ENCODE measurements around the gene CTDP1.

Gene CTDP1

GRCh38 chr18:79799619-79800370 lies 120.2 kb downstream of the CTDP1 start:
- Histone ChIP-seq H3K27ac (ENCODE audit: low read length) (no peak overlapping the region), H3K4me3 (ENCODE audit: low read length in 2 of 2) (no peak overlapping the region), H3K4me1 (ENCODE audit: control insufficient read depth, insufficient read depth, low read length) (peaks cover 7% of the 10 kb centered on the region), H3K27me3 (ENCODE audit: control insufficient read depth in 1 of 2, insufficient read depth in 2 of 2, low read length in 2 of 2) (peaks cover 31 to 45% of the 10 kb centered on the region in 2 donors), H3K9ac (ENCODE audit: low read length in 2 of 2) (no peak overlapping the region), H3K36me3 (ENCODE audit: control insufficient read depth in 2 of 2, insufficient read depth in 2 of 2, low read length in 2 of 2) (no peaks in the 10 kb centered on the region), H3K9me3 (ENCODE audit: control insufficient read depth in 2 of 2, low read length in 2 of 2) (no peaks in the 10 kb centered on the region)

GRCh38 chr18:79800371-79801180 lies 121.0 kb downstream of the CTDP1 start:
- Histone ChIP-seq H3K9me3 (ENCODE audit: control insufficient read depth in 2 of 2, low read length in 2 of 2) (no peaks in the 10 kb centered on the region), H3K27me3 (ENCODE audit: control insufficient read depth in 1 of 2, insufficient read depth in 2 of 2, low read length in 2 of 2) (peaks cover 31 to 45% of the 10 kb centered on the region in 2 donors), H3K9ac (ENCODE audit: low read length in 2 of 2) (no peak overlapping the region)

GRCh38 chr18:79801217-79801616 lies 121.6 kb downstream of the CTDP1 start:
- Histone ChIP-seq H3K36me3 (ENCODE audit: control insufficient read depth in 2 of 2, insufficient read depth in 2 of 2, low read length in 2 of 2) (no peaks in the 10 kb centered on the region), H3K27me3 (ENCODE audit: control insufficient read depth in 1 of 2, insufficient read depth in 2 of 2, low read length in 2 of 2) (peaks cover 31 to 41% of the 10 kb centered on the region in 2 donors), H3K9ac (ENCODE audit: low read length in 2 of 2) (no peak overlapping the region), H3K9me3 (ENCODE audit: control insufficient read depth in 2 of 2, low read length in 2 of 2) (no peaks in the 10 kb centered on the region), H3K4me3 (ENCODE audit: low read length in 2 of 2) (no peak overlapping the region), H3K27ac (ENCODE audit: low read length) (no peak overlapping the region), H3K4me1 (ENCODE audit: control insufficient read depth, insufficient read depth, low read length) (peaks cover 7% of the 10 kb centered on the region)

More at GRCh38 chr18:79800371-79801180, 121.0 kb downstream of the CTDP1 start:
- Histone ChIP-seq H3K4me1 (ENCODE audit: control insufficient read depth, insufficient read depth, low read length) (peaks cover 7% of the 10 kb centered on the region), H3K27ac (ENCODE audit: low read length) (no peak overlapping the region), H3K4me3 (ENCODE audit: low read length in 2 of 2) (no peak overlapping the region), H3K36me3 (ENCODE audit: control insufficient read depth in 2 of 2, insufficient read depth in 2 of 2, low read length in 2 of 2) (no peaks in the 10 kb centered on the region)

GRCh38 chr18:79801641-79802040 lies 122.0 kb downstream of the CTDP1 start:
- H3K4me1 ChIP-seq (ENCODE audit: control insufficient read depth, insufficient read depth, low read length), result peaks cover 7% of the 10 kb centered on the region

DNA sequence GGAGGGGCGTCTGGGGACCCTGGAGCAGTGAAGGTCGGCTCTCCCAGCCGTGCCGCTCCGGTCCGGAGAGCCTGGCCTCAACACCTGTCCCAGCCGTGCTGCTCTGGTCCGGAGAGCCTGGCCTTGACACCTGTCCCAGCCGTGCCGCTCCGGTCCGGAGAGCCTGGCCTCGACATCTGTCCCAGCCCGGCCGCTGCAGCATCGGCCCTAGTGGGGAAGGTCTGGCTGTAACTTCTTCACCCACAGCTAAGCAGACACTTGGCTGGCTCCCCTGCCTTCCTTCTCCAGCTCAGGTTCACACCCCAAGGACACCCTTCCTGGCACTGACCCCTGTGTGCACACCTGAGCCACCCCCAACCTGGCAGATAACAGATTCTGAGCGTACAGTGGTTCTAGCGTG lies 122.7 kb downstream of the CTDP1 start:
- Histone ChIP-seq H3K27me3 (ENCODE audit: control insufficient read depth in 1 of 2, insufficient read depth in 2 of 2, low read length in 2 of 2) (peaks cover 22 to 30% of the 10 kb centered on the region in 2 donors), H3K4me1 (ENCODE audit: control insufficient read depth, insufficient read depth, low read length) (peaks cover 4% of the 10 kb centered on the region), H3K9me3 (ENCODE audit: control insufficient read depth in 2 of 2, low read length in 2 of 2) (no peaks in the 10 kb centered on the region), H3K9ac (ENCODE audit: low read length in 2 of 2) (no peak overlapping the region), H3K36me3 (ENCODE audit: control insufficient read depth in 2 of 2, insufficient read depth in 2 of 2, low read length in 2 of 2) (no peaks in the 10 kb centered on the region), H3K4me3 (ENCODE audit: low read length in 2 of 2) (no peak overlapping the region), H3K27ac (ENCODE audit: low read length) (no peak overlapping the region)

More at GRCh38 chr18:79801641-79802040, 122.0 kb downstream of the CTDP1 start:
- H3K36me3 ChIP-seq (ENCODE audit: control insufficient read depth in 2 of 2, insufficient read depth in 2 of 2, low read length in 2 of 2), result no peaks in the 10 kb centered on the region
- H3K9me3 ChIP-seq (ENCODE audit: control insufficient read depth in 2 of 2, low read length in 2 of 2), result no peaks in the 10 kb centered on the region
- H3K4me3 ChIP-seq (ENCODE audit: low read length in 2 of 2), result no peak overlapping the region
- peaks cover 28 to 37% of the 10 kb centered on the region in 2 donors for H3K27me3 ChIP-seq (ENCODE audit: control insufficient read depth in 1 of 2, insufficient read depth in 2 of 2, low read length in 2 of 2)
- no peak overlapping the region for H3K9ac ChIP-seq (ENCODE audit: low read length in 2 of 2)
- no peak overlapping the region for H3K27ac ChIP-seq (ENCODE audit: low read length)

DNA sequence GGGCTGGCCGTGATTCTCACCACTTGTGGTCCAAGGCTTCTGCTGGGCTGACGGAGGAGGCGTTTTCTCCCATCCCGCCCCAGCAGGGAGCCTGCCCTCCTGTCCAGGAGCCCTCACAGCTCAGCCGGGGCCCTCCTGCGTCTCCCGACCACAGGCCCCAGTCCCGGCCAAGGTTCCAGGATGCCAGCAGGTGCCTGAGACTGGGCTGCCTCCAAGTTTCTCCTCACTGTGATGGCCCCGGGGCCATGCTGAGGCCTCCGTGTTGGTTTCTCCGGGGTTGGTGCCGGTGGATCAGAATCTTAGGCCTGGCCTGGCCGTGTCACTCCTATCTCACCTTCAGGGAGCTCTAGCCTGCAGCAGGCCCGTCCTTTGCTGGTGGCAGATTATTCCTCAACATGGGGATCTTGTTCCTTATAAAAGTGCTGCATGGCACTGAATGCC lies 124.0 kb downstream of the CTDP1 start:
- H3K9ac ChIP-seq (ENCODE audit: low read length in 2 of 2), result no peak overlapping the region
- H3K36me3 ChIP-seq (ENCODE audit: control insufficient read depth in 2 of 2, insufficient read depth in 2 of 2, low read length in 2 of 2), result no peaks in the 10 kb centered on the region
- H3K9me3 ChIP-seq (ENCODE audit: control insufficient read depth in 2 of 2, low read length in 2 of 2), result no peaks in the 10 kb centered on the region
- no peaks in the 10 kb centered on the region for H3K4me1 ChIP-seq (ENCODE audit: control insufficient read depth, insufficient read depth, low read length)
- H3K27ac ChIP-seq (ENCODE audit: low read length), result no peak overlapping the region
- no peak overlapping the region for H3K4me3 ChIP-seq (ENCODE audit: low read length in 2 of 2)
- H3K27me3 ChIP-seq (ENCODE audit: control insufficient read depth in 1 of 2, insufficient read depth in 2 of 2, low read length in 2 of 2), result peaks cover 19 to 21% of the 10 kb centered on the region in 2 donors
